WTC11 (cell line): Measurements from ENCODE around the gene MSANTD1. TPM values are rescaled to one million over a fixed set of nuclear protein-coding genes. Genes with fewer than 3 reads are reported as not detected.

Source experiments
- ATAC-seq: fragments of 200-7000 bp; cut with Tn5 transposase; 2 replicates; pipeline ENCODE4 v1.10.0; 2021; ENCODE audit warnings: mild to moderate bottlenecking, moderate library complexity
- CTCF ChIA-PET: fragments of 300-600 bp; sonication (Branson Sonifier 250); formaldehyde crosslinking; loops from one replicate; lab custom pipeline; 2021; ENCODE audit warnings: antibody characterized with exemption; lab: Charles Lee
- POLR2A ChIA-PET: fragments of 350-600 bp; sonication (Branson Sonifier 250); formaldehyde crosslinking; loops from one replicate; lab custom pipeline; 2021; ENCODE audit warnings: antibody characterized with exemption; lab: Charles Lee
- DNase-seq: peaks from one replicate; pipeline ENCODE4 v3.0.0; 2021; ENCODE audit warnings: low spot score
- H3K27ac Mint-ChIP-seq: 2 replicates; pipeline ENCODE4 v1.8.0; 2021; ENCODE audit warnings: mixed read lengths
- H3K27me3 Mint-ChIP-seq: 2 replicates; pipeline ENCODE4 v1.8.0; 2021; ENCODE audit warnings: low read depth, mild to moderate bottlenecking, moderate library complexity, mixed read lengths
- H3K36me3 Mint-ChIP-seq: 2 replicates; pipeline ENCODE4 v1.8.0; 2021; ENCODE audit warnings: mixed read lengths
- H3K4me1 Mint-ChIP-seq: 2 replicates; pipeline ENCODE4 v1.8.0; 2022; ENCODE audit warnings: mixed read lengths
- H3K4me3 Mint-ChIP-seq: 2 replicates; pipeline ENCODE4 v1.8.0; 2021; ENCODE audit warnings: mild to moderate bottlenecking, moderate library complexity, mixed read lengths
- H3K9me3 Mint-ChIP-seq: 2 replicates; pipeline ENCODE4 v1.8.0; 2021; ENCODE audit warnings: mixed read lengths
- CBFB ChIP-seq: sonication (generic); formaldehyde crosslinking; IDR thresholded peaks from 2 replicates; pipeline ENCODE4 v1.8.1; 2022; ENCODE audit warnings: mild to moderate bottlenecking, low read depth, missing genetic modification reagents
- CREB1 ChIP-seq: sonication (generic); formaldehyde crosslinking; IDR thresholded peaks from 2 replicates; pipeline ENCODE4 v1.8.0; 2023; ENCODE audit warnings: mild to moderate bottlenecking, missing genetic modification reagents
- ESRRA ChIP-seq: sonication (generic); formaldehyde crosslinking; IDR thresholded peaks from 2 replicates; pipeline ENCODE4 v1.8.1; 2022; ENCODE audit warnings: mild to moderate bottlenecking, missing genetic modification reagents, borderline replicate concordance
- KAT7 ChIP-seq: sonication (generic); formaldehyde crosslinking; IDR thresholded peaks from 2 replicates; pipeline ENCODE4 v1.8.1; 2023; ENCODE audit warnings: missing genetic modification reagents, mild to moderate bottlenecking, borderline replicate concordance
- NR1H2 ChIP-seq: sonication (generic); formaldehyde crosslinking; IDR thresholded peaks from 2 replicates; pipeline ENCODE4 v1.9.0; 2021; ENCODE audit warnings: mild to moderate bottlenecking, moderate library complexity, missing genetic modification reagents
- NR3C1 ChIP-seq: sonication (generic); formaldehyde crosslinking; conservative IDR thresholded peaks from 2 replicates; pipeline ENCODE4 v1.8.1; 2023; ENCODE audit warnings: low read depth, mild to moderate bottlenecking, missing genetic modification reagents
- PRRX2 ChIP-seq: fragments of 250-450 bp; sonication (Bioruptor Pico); IDR thresholded peaks from 2 replicates; pipeline ENCODE4 v1.8.0; 2021; ENCODE audit warnings: mild to moderate bottlenecking
- RELA ChIP-seq: sonication (generic); formaldehyde crosslinking; IDR thresholded peaks from 2 replicates; pipeline ENCODE4 v1.8.1; 2022; ENCODE audit warnings: missing genetic modification reagents, mild to moderate bottlenecking, borderline replicate concordance
- SOX15 ChIP-seq: fragments of 250-450 bp; sonication (Bioruptor Pico); IDR thresholded peaks from 2 replicates; pipeline ENCODE4 v1.9.0; 2021; ENCODE audit warnings: mild to moderate bottlenecking
- ZBTB21 ChIP-seq: sonication (generic); formaldehyde crosslinking; IDR thresholded peaks from 2 replicates; pipeline ENCODE4 v1.8.1; 2023; ENCODE audit warnings: mild to moderate bottlenecking, missing genetic modification reagents, borderline replicate concordance
- ZNF138 ChIP-seq: sonication (generic); formaldehyde crosslinking; conservative IDR thresholded peaks from 2 replicates; pipeline ENCODE4 v1.8.1; 2022; ENCODE audit warnings: mild to moderate bottlenecking, moderate library complexity, missing genetic modification reagents
- ZNF232 ChIP-seq: sonication (generic); formaldehyde crosslinking; IDR thresholded peaks from 2 replicates; pipeline ENCODE4 v1.8.0; 2022; ENCODE audit warnings: mild to moderate bottlenecking, missing genetic modification reagents
- ZNF416 ChIP-seq: fragments of 250-450 bp; sonication (Bioruptor Pico); IDR thresholded peaks from 2 replicates; pipeline ENCODE4 v1.9.0; 2021; ENCODE audit warnings: mild to moderate bottlenecking, inconsistent platforms
- ZNF423 ChIP-seq: fragments of 250-450 bp; sonication (Bioruptor Pico); IDR thresholded peaks from 2 replicates; pipeline ENCODE4 v2.1.2; 2022; ENCODE audit warnings: mild to moderate bottlenecking, moderate library complexity
- total RNA-seq: library from RNA; stranded (reverse); gene quantifications from 3 replicates; pipeline ENCODE4 v1.2.3, GENCODE V29; 2021
- TF ChIP-seq, protein P1 (sequence below): fragments of 200-600 bp; IDR thresholded peaks from 2 replicates; pipeline ENCODE4 v1.8.0; 2022; ENCODE audit warnings: antibody characterized with exemption
- TF ChIP-seq, protein P2 (sequence below): sonication (generic); formaldehyde crosslinking; IDR thresholded peaks from 2 replicates; pipeline ENCODE4 v1.8.1; 2023; ENCODE audit warnings: mild to moderate bottlenecking, moderate library complexity, missing genetic modification reagents
- TF ChIP-seq, protein P3 (sequence below): sonication (generic); formaldehyde crosslinking; IDR thresholded peaks from 2 replicates; pipeline ENCODE4 v1.8.1; 2023; ENCODE audit warnings: mild to moderate bottlenecking, missing genetic modification reagents
- TF ChIP-seq, protein P4 (sequence below): sonication (generic); formaldehyde crosslinking; IDR thresholded peaks from 2 replicates; pipeline ENCODE4 v1.8.0; 2023; ENCODE audit warnings: mild to moderate bottlenecking, missing genetic modification reagents

MSANTD1 gene
- total RNA-seq, 1 experiment from 2014 or later = 0.98 TPM

DNA sequence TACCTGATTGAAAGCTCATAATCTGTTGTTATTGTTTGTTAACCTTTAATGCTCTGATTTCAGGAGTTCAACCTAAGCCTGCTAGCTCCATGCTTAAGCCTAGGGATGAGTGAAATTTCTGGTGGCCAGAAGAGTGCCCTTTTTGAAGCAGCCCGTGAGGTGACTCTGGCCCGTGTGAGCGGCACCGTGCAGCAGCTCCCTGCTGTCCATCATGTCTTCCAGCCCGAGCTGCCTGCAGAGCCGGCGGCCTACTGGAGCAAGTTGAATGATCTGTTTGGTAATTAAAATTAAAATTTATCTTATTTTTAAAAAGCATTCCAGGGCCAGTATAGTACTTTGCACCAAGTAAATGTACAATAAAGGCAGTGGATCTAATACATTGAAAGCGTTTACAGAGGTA lies 37.1 kb upstream of the MSANTD1 start:
- no peaks in the 10 kb centered on the region for H3K27me3 Mint-ChIP-seq
- H3K4me1 Mint-ChIP-seq = no peaks in the 10 kb centered on the region
- no peaks in the 10 kb centered on the region for H3K9me3 Mint-ChIP-seq
- DNase-seq = no peak
- no peak for ATAC-seq
- H3K4me3 Mint-ChIP-seq = no peak overlapping the region
- ChIA-PET CTCF (interaction anchor here (1.0 kb wide), 1 partner anchor 107 kb away, joined by 3 read pairs; no protein-coding TSS in a partner anchor), POLR2A (no interaction called here)
- no peak for TF ChIP-seq PRRX2 (CRISPR knock-in tag)
- no peak for TF ChIP-seq CBFB (CRISPR knock-in tag)
- no peak for TF ChIP-seq KAT7 (CRISPR knock-in tag)
- TF ChIP-seq, protein P1, sequence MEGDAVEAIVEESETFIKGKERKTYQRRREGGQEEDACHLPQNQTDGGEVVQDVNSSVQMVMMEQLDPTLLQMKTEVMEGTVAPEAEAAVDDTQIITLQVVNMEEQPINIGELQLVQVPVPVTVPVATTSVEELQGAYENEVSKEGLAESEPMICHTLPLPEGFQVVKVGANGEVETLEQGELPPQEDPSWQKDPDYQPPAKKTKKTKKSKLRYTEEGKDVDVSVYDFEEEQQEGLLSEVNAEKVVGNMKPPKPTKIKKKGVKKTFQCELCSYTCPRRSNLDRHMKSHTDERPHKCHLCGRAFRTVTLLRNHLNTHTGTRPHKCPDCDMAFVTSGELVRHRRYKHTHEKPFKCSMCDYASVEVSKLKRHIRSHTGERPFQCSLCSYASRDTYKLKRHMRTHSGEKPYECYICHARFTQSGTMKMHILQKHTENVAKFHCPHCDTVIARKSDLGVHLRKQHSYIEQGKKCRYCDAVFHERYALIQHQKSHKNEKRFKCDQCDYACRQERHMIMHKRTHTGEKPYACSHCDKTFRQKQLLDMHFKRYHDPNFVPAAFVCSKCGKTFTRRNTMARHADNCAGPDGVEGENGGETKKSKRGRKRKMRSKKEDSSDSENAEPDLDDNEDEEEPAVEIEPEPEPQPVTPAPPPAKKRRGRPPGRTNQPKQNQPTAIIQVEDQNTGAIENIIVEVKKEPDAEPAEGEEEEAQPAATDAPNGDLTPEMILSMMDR = no peak
- H3K27ac Mint-ChIP-seq = no peak overlapping the region
- peaks cover 80% of the 10 kb centered on the region for H3K36me3 Mint-ChIP-seq

DNA sequence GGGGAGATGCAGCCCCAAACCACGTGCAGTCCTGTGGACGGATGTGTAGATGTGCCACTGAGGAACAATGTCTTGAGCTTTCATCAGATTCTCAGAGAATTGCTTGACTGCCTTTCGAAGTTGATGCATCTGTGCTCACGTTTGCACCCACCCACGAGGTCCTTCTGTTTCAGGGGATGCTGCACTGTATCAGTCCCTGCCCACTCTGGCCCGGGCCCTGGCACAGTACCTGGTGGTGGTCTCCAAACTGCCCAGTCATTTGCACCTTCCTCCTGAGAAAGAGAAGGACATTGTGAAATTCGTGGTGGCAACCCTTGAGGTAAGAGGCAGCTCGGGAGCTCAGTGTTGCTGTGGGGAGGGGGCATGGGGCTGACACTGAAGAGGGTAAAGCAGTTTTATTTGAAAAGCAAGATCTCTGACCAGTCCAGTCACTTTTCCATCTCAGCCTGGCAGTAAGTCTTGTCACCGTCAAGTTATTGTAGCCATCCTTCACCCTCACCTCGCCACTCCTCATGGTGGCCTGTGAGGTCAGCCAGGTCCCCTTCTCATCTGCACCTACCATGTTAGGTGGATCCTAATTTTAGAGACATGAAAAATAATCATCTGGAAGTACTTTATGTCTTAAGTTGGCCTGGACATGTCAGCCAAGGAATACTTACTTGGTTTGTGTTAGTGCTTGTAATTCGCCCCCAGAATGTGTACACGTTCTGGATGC lies 36.4 kb upstream of the MSANTD1 start:
- Mint-ChIP-seq H3K27me3 (no peaks in the 10 kb centered on the region), H3K9me3 (no peaks in the 10 kb centered on the region), H3K36me3 (peaks cover 79% of the 10 kb centered on the region), H3K27ac (no peak overlapping the region), H3K4me3 (no peak overlapping the region), H3K4me1 (no peaks in the 10 kb centered on the region)
- POLR2A ChIA-PET = no interaction called here
- TF ChIP-seq ZNF423 (CRISPR knock-in tag) = no peak
- TF ChIP-seq, protein P2, sequence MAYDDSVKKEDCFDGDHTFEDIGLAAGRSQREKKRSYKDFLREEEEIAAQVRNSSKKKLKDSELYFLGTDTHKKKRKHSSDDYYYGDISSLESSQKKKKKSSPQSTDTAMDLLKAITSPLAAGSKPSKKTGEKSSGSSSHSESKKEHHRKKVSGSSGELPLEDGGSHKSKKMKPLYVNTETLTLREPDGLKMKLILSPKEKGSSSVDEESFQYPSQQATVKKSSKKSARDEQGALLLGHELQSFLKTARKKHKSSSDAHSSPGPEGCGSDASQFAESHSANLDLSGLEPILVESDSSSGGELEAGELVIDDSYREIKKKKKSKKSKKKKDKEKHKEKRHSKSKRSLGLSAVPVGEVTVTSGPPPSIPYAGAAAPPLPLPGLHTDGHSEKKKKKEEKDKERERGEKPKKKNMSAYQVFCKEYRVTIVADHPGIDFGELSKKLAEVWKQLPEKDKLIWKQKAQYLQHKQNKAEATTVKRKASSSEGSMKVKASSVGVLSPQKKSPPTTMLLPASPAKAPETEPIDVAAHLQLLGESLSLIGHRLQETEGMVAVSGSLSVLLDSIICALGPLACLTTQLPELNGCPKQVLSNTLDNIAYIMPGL = no peak
- no peak for TF ChIP-seq ZNF138 (CRISPR knock-in tag)
- TF ChIP-seq ZNF232 = no peak
- no peak for TF ChIP-seq NR3C1 (CRISPR knock-in tag)
- no peak for TF ChIP-seq PRRX2 (CRISPR knock-in tag)
- DNase-seq (no peak), ATAC-seq (no peak)
- CTCF ChIA-PET = interaction anchor here (1.0 kb wide), 1 partner anchor 106 kb away, joined by 3 read pairs; no protein-coding TSS in a partner anchor

DNA sequence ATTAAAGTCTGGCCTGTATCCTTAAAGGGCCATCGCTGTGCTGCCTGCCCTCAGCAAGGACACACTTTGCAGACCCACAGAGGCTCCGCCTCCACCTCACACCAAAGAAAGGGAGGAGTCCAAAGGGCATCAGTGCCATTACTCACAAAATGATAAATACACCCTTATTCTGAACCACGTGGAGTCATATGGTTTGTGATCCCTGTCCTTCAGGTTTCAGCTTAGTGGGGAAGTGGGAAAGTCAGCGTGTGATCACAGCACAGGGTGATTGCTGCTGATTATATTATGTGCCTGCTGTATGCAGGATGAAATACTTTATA lies 35.9 kb upstream of the MSANTD1 start:
- no peak overlapping the region for H3K4me3 Mint-ChIP-seq
- CTCF ChIA-PET = no interaction called here
- TF ChIP-seq RELA (CRISPR knock-in tag) (no peak), CREB1 (CRISPR knock-in tag) (no peak), ZBTB21 (CRISPR knock-in tag) (no peak), ZNF416 (no peak), SOX15 (CRISPR knock-in tag) (no peak), ESRRA (CRISPR knock-in tag) (no peak), NR1H2 (CRISPR knock-in tag) (no peak)
- TF ChIP-seq, protein P3, sequence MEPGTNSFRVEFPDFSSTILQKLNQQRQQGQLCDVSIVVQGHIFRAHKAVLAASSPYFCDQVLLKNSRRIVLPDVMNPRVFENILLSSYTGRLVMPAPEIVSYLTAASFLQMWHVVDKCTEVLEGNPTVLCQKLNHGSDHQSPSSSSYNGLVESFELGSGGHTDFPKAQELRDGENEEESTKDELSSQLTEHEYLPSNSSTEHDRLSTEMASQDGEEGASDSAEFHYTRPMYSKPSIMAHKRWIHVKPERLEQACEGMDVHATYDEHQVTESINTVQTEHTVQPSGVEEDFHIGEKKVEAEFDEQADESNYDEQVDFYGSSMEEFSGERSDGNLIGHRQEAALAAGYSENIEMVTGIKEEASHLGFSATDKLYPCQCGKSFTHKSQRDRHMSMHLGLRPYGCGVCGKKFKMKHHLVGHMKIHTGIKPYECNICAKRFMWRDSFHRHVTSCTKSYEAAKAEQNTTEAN (CRISPR knock-in tag) = no peak
- TF ChIP-seq, protein P4, sequence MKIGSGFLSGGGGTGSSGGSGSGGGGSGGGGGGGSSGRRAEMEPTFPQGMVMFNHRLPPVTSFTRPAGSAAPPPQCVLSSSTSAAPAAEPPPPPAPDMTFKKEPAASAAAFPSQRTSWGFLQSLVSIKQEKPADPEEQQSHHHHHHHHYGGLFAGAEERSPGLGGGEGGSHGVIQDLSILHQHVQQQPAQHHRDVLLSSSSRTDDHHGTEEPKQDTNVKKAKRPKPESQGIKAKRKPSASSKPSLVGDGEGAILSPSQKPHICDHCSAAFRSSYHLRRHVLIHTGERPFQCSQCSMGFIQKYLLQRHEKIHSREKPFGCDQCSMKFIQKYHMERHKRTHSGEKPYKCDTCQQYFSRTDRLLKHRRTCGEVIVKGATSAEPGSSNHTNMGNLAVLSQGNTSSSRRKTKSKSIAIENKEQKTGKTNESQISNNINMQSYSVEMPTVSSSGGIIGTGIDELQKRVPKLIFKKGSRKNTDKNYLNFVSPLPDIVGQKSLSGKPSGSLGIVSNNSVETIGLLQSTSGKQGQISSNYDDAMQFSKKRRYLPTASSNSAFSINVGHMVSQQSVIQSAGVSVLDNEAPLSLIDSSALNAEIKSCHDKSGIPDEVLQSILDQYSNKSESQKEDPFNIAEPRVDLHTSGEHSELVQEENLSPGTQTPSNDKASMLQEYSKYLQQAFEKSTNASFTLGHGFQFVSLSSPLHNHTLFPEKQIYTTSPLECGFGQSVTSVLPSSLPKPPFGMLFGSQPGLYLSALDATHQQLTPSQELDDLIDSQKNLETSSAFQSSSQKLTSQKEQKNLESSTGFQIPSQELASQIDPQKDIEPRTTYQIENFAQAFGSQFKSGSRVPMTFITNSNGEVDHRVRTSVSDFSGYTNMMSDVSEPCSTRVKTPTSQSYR = no peak
- TF ChIP-seq, all 79 proteins: peak for 0
- Mint-ChIP-seq H3K36me3 (peaks cover 79% of the 10 kb centered on the region), H3K4me1 (no peaks in the 10 kb centered on the region), H3K27ac (no peak overlapping the region), H3K27me3 (no peaks in the 10 kb centered on the region), H3K9me3 (no peaks in the 10 kb centered on the region)
- POLR2A ChIA-PET = no interaction called here
- no peak for ATAC-seq
- DNase-seq = no peak
